Activated CD4-positive, alpha-beta T cell treated with anti-CD3 and anti-CD28 coated beads for 1 hour (primary cell): ENCODE results near the gene CHADL.

Source experiments
- DNase-seq: peaks from one replicate; pipeline ENCODE4 v3.0.0-alpha.2; 2020

CHADL gene

GRCh38 chr22:41229730-41230400 is 10.9 kb downstream of the CHADL start:
- no peak for DNase-seq

GRCh38 chr22:41229215-41229614 is 11.5 kb downstream of the CHADL start:
- DNase-seq = no peak

DNA sequence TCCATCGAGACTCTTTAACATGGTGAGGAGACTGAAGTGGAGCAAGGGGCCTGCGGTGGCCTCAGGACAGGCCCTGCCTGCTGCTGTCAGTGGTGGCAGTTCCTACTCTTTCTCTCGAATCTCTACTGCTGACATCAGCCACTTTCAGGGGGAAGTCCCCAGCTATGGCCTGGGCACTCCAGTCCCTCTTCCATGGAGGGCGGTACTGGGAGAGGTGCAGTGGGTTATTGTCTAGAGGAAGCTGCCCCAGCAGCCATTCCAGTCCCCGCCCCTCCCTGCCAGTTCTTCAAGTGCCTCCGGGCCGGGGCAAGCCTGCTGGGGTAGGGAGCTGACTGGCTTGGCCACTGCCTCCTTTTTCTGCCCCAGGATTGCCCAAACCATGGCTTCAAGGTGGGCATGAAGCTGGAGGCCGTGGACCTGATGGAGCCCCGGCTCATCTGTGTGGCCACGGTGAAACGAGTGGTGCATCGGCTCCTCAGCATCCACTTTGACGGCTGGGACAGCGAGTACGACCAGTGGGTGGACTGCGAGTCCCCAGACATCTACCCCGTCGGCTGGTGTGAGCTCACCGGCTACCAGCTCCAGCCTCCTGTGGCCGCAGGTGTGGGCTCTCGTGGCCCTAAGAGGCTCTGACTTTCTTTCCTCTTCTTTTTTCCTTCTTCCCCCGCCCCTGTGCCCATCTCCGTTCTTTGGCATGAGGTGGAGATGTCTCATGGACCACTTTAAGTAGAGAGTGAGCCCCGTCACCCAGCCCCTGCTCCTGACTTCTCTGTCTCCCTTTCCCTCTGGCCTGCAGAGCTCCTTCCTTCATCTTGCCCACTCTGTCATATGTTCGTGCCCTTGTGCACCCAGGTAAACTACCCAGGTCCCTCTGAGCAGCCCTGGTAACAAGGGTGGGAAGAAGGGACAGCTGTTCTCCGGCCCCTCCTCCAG is 13.7 kb downstream of the CHADL start:
- no peak for DNase-seq

DNA sequence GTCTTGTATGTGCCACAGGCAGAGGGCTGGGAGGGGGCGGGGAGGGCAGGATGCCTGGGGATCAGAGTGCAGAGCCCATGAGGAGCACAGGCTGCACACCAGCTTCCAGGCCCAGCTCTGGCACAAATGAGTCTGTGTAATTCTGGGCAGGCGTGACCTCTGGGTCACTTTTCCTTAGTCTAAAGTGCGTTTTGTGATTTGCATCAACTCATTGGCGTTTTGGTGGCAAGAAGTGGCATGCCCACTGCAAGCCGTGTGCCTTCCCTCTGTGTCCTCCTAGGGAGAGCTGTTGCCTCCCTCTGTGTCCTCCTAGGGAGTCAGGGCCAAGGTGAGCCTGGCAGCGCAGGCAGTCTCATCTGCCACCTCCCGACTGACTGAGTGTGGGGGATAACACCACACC is 17.2 kb downstream of the CHADL start:
- DNase-seq = no peak

DNA sequence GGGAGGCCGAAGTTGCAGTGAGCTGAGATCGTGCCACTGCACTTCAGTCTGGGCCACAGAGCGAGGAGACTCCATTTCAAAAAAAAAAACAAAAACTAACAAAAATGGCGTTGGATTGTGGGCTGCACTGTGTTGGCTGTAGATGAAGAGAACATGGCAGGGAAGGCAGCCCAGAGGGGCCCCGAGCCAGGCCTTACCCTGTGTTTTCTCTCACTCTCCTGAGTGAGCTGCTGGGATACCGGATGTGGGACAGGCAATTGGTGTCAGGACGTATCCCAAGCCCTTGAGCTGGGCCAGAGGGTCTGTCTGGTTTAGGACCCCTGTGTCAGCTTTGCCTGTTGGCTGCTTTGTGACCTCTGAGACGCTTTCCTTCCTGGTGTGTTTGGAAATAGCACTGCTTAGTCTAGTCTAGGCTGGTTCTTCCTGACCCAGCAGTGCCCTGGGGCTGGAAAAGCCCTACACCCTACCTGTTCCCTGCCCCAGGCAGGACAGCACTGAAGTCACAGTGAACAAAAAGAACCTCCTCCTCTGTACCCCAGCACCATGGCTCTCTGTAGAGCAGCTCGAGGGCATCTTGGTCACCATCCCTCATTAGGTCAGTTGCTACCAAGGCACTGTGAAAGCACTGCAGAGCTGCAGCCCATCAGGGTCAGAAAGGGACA is 17.8 kb downstream of the CHADL start:
- DNase-seq = no peak

DNA sequence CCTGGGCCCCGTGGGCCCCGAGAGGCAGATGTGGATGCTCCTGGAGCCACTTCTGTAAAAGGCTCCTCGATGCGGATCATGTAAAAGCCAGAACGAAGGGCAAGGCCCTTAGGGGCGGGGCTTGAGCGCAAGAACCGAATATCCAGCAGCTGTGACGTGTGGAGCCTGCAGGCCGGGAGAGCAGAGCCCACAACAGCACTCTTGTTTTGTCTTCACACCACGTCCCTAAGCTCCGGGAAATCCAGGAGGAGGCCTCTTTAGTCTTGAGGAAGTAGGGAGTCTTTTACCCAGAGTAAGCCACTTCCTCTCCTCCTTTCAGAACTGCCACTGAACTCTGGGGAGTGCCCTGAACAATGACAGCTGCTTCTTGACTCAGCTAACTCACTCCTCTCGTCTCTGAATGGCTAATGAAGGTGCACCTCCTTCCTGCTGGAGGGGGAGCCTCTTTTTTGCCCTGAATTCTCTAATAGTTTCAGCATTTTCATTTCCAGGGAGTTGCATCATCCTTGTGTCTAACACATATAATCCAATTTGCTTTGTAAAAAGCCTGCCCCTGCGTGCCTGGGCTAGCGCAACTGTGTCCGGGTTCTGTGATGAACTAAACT is 23.1 kb downstream of the CHADL start:
- DNase-seq = no peak

DNA sequence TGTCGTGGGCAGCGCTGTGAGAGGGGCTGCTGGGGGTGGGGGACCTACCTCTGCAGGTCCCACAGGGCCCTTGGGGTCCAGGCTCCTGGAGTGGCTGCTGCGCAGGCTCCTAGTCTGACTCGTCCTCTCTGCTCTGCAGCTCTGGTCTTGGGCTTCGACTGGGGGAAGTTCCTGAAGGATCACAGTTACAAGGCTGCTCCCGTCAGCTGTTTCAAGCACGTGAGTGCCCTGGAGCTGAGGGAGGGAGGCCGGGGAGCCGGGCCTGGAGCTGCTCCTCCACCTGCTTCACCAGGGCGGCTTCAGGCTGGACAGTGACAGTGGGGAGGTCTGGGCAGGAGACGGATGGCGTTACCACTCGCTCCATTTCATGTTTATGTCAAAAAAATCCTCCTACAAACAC is 23.7 kb downstream of the CHADL start:
- no peak for DNase-seq

- no peak for DNase-seq
Observed at GRCh38 chr22:41215926-41216325, 24.8 kb downstream of the CHADL start.

DNA sequence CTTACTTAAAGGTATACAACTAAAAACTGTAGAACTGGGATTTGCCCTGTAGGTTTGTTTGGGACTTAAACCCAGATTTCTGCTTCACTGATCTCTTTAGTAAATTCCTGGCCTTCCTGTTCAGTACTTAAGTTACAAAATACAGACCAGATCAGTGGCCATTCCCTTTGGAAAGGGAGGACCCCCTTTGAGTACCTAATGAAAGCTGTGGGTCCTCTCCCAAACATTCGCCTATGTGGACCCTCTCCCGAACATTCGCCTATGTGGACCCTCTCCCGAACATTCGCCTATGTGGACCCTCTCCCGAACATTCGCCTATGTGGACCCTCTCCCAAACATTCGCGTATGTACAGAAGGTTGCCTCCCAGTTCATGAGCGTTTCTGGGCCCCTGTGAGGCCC is 25.3 kb downstream of the CHADL start:
- no peak for DNase-seq

- no peak for DNase-seq
Observed at GRCh38 chr22:41206719-41207118, 34.0 kb downstream of the CHADL start.

DNA sequence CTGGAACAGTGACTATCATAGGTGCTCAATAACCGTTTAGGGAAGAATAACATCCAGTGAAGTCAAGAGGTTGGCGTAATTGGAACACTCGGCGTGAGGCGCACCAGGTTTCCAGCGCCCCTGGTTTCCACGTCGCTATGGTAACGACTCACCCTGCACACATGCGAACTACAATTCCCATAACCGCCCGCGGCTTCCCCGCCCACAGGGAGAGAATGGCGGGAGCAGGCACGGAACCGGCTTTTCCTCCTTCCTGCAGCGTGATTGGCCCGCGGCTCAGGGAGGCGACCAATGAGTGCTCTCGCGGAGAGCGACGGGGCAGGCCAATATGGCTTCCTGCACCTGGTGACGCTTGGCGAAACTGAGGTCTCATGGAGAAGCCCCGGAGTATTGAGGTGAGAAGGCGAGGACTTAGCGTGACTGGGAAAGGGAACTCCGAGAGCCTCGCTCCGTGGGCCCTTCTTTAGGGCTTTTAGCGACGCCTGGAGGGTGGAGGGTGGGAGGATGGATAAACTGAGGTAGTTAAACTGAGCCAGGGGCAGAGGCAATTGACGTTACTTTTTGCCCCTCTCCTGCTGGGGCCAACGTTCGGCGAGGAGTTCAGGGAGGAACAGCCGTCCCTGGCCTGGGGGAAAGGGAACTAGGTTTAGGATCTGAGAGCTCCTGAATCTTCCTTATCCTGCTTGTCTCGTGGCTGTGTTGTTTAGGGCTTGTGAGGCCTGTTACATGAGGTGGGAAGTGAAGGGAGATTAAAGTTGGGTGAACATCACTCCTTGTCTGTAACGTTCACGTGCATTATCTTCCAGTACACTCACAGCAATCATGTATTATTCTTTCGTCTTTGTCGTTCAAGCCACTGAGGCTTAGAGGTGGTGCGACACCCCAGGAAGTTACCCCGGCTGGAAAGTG is 35.5 kb downstream of the CHADL start, which contains the start of gene L3MBTL2:
TSS of gene L3MBTL2 (plus strand) at position 321 of the 909 bp plus-strand sequence. CDS start at position 372, 51 bp downstream.
- peak; percentile 98 for DNase-seq

GRCh38 chr22:41204066-41204465 is 36.7 kb downstream of the CHADL start:
- DNase-seq = no peak

DNA sequence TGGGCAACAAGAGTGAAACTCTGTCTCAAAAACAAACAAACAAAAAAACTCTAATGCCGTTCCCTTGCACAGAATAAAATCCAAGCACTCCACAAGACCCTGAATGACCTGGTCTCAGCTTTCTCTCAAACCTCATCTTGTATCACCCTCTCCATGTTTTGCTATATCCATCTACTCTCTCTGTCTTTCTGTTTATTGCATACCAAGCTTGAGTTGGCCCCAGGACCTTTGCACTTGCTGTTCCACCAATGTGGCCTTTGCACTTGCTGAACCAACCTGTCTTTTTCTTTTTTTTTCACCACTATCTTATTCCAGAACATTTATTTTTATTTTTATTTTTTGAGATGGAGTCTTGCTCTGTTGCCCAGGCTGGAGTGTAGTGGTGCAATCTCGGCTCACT is 37.6 kb downstream of the CHADL start:
- DNase-seq = no peak

- DNase-seq = no peak
Observed at GRCh38 chr22:41201141-41201540, 39.6 kb downstream of the CHADL start.

DNA sequence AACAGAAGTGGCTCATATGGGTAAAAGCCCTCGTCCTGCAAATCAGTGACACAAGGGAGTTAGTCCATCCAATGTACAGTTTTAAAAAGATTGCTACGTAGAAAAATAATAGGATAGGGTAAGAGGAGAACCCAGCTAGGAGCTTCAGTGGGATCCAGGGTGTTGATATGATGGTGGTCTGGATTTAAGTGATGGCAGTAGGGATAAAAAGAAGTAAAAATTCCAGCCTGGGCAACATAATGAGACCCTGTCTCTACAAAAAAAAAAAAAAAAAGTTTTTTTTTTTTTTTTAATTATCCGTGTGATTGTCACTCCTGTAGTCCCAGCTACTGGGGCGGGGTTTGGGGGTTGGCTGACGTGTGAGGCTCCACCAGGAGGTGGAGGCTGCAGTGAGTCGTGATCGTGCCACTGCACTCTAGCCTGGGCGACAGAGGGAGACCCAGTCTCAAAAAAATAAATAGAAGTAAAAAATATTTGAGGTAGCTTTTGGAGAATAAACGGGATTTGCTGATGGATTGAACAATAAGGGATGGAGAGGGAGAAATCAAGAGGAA is 42.6 kb downstream of the CHADL start:
- DNase-seq = peak; percentile 33

GRCh38 chr22:41197038-41197972 is 43.4 kb downstream of the CHADL start:
- DNase-seq = peak; percentile 70

GRCh38 chr22:41193829-41194228 is 46.9 kb downstream of the CHADL start:
- DNase-seq = no peak

- DNase-seq = no peak
Observed at GRCh38 chr22:41191467-41191866, 49.3 kb downstream of the CHADL start.

DNA sequence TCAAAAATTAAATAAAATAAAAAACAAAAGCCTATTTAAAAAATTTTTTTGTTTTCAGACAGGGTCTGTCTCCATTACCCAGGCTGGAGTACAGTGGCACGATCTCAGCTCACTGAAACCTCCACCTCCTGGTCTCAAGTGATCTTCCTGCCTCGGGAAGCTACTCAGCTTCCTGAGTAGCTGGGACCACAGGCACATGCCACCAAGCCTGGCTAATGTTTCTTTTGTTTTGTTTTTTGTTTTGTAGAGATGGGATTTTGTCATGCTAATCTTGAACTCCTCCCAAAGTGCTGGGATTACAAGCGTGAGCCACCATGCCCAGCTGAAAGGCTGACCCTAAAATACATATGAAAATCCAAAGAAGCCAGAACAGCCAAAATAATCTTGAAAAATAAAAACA is 56.1 kb downstream of the CHADL start:
- no peak for DNase-seq
